Measurements from ENCODE around the gene FOSL2.

Gene FOSL2

GRCh38 chr2:28393114-28393836, 617 bp downstream of the FOSL2 start:
- no peak for TF ChIP-seq CTCF (IDR thresholded peaks at IDR 0.05; ENCODE audit: low read depth, low read length, missing control alignments)
- no peak for DNase-seq (ENCODE audit: low read depth)
- H3K4me3 ChIP-seq (ENCODE audit: low read depth, low read length) = peak overlapping the region; percentile 97
- in situ Hi-C loops (cut with HindIII; ENCODE audit: low sequenced_read_pairs) = no loop called here

GRCh38 chr2:28394331-28394877, 1.7 kb downstream of the FOSL2 start:
- no peak for TF ChIP-seq CTCF (IDR thresholded peaks at IDR 0.05; ENCODE audit: low read depth, low read length, missing control alignments)
- peak overlapping the region; percentile 97 for H3K4me3 ChIP-seq (ENCODE audit: low read depth, low read length)
- in situ Hi-C loops (cut with HindIII; ENCODE audit: low sequenced_read_pairs) = no loop called here
- DNase-seq (ENCODE audit: low read depth) = no peak

- in situ Hi-C loops (cut with HindIII; ENCODE audit: low sequenced_read_pairs) = no loop called here
- TF ChIP-seq CTCF (IDR thresholded peaks at IDR 0.05; ENCODE audit: low read depth, low read length, missing control alignments) = no peak
- DNase-seq (ENCODE audit: low read depth) = no peak
- peak overlapping the region; percentile 97 for H3K4me3 ChIP-seq (ENCODE audit: low read depth, low read length)
Measured at GRCh38 chr2:28394997-28395333, 2.3 kb downstream of the FOSL2 start.

GRCh38 chr2:28395334-28396061, 2.8 kb downstream of the FOSL2 start:
- peak overlapping the region; percentile 97 for H3K4me3 ChIP-seq (ENCODE audit: low read depth, low read length)
- no peak for TF ChIP-seq CTCF (IDR thresholded peaks at IDR 0.05; ENCODE audit: low read depth, low read length, missing control alignments)
- no peak for DNase-seq (ENCODE audit: low read depth)
- in situ Hi-C loops (cut with HindIII; ENCODE audit: low sequenced_read_pairs) = no loop called here

- TF ChIP-seq CTCF (IDR thresholded peaks at IDR 0.05; ENCODE audit: low read depth, low read length, missing control alignments) = no peak
- H3K4me3 ChIP-seq (ENCODE audit: low read depth, low read length) = peak overlapping the region; percentile 97
- DNase-seq (ENCODE audit: low read depth) = no peak
- in situ Hi-C loops (cut with HindIII; ENCODE audit: low sequenced_read_pairs) = no loop called here
Measured at GRCh38 chr2:28397043-28397381, 4.4 kb downstream of the FOSL2 start.

- H3K4me3 ChIP-seq (ENCODE audit: low read depth, low read length) = peak overlapping the region; percentile 97
- in situ Hi-C loops (cut with HindIII; ENCODE audit: low sequenced_read_pairs) = no loop called here
- DNase-seq (ENCODE audit: low read depth) = no peak
- TF ChIP-seq CTCF (IDR thresholded peaks at IDR 0.05; ENCODE audit: low read depth, low read length, missing control alignments) = no peak
Measured at GRCh38 chr2:28398101-28398834, 5.6 kb downstream of the FOSL2 start.
